GM12892 (cell line): ENCODE results near the gene WWOX.

ENCODE experiments used
- DNase-seq: peaks from one replicate; pipeline ENCODE4 v3.0.0; 2011; ENCODE audit not compliant: insufficient read length
- FAIRE-seq: peaks from 2 replicates; lab custom pipeline; 2011; peaks lifted over from hg19 to GRCh38; lab: Jason Lieb, UNC
- POLR2A ChIP-seq: IDR thresholded peaks from 2 replicates; pipeline ENCODE4 v1.6.1; 2011; ENCODE audit warnings: low read depth, low read length, control low read depth
- POLR2AphosphoS5 ChIP-seq: IDR thresholded peaks from 2 replicates; pipeline ENCODE4 v1.6.1; 2011; ENCODE audit warnings: low read depth, low read length, control low read depth
- TAF1 ChIP-seq: IDR thresholded peaks from 2 replicates; pipeline ENCODE4 v1.6.1; 2011; ENCODE audit warnings: low read depth, mild to moderate bottlenecking, control low read depth, low read length, borderline replicate concordance

The WWOX gene

GRCh38 chr16:78269256-78269655 lies 169.8 kb downstream of the WWOX start:
- no peak for TF ChIP-seq TAF1
- TF ChIP-seq POLR2A: no peak
- TF ChIP-seq POLR2AphosphoS5: no peak
- DNase-seq: no peak
- no peak for FAIRE-seq

DNA sequence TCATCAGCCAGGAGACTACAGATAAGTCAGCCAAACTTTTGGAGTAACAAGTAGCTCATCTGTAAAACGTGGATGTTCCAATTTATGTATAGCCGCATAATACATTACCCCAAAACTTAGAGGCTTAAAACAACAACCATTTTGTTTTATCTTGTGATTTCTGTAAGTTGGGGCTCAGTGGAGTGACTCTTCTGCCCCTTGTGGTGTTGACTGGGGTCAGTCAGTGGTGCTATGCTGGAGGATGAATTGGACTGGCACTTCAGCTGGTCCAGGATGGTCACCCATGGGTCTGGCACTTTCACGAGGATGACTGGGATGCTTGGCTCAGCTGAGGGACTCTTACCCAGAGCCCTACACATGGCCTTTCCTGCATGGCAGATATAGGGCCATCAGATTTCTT lies 172.5 kb downstream of the WWOX start:
- DNase-seq (no peak), FAIRE-seq (no peak)
- TF ChIP-seq POLR2A (no peak), POLR2AphosphoS5 (no peak), TAF1 (no peak)

DNA sequence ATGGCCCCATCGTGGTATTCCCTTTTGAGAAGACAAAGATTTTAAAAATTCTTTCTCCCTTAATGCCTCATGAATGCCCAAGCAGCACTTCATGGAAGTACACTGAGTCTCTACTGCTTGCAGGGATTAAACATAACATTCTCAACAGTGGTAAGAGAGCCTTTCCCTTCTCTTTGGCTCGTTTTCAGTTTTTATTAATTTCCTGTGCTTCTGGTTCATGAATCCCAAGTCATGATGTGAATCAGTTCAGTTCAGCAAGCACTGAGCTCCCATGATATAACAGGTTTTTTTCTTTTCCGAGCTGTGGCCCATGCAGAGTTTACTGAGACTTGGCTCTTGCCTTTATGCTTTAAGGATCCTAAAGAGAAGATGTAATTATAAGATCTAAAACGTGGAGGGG lies 175.3 kb downstream of the WWOX start:
- DNase-seq (no peak), FAIRE-seq (no peak)
- no peak for TF ChIP-seq POLR2A
- TF ChIP-seq TAF1: no peak
- no peak for TF ChIP-seq POLR2AphosphoS5

DNA sequence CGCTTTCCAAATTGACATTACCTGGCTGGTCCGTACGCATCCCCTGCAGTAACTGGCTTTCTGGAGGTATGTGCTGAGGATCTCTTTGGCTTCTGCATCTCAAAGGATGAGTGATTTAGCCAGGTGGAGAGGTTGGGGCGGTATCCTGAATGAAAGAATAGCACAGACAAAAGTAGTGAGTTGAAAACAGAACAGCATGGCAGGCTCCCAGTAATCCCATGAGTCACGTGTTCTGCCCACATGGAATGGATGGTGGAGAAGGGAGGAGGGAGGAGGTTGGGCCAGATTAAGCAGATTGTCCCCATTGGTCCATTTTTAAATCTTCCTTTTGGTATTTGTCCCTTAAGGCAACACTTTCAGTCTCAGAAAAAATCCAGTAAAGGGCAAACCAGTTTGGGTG lies 176.0 kb downstream of the WWOX start:
- DNase-seq (no peak), FAIRE-seq (no peak)
- TF ChIP-seq POLR2AphosphoS5: no peak
- no peak for TF ChIP-seq TAF1
- TF ChIP-seq POLR2A: no peak

DNA sequence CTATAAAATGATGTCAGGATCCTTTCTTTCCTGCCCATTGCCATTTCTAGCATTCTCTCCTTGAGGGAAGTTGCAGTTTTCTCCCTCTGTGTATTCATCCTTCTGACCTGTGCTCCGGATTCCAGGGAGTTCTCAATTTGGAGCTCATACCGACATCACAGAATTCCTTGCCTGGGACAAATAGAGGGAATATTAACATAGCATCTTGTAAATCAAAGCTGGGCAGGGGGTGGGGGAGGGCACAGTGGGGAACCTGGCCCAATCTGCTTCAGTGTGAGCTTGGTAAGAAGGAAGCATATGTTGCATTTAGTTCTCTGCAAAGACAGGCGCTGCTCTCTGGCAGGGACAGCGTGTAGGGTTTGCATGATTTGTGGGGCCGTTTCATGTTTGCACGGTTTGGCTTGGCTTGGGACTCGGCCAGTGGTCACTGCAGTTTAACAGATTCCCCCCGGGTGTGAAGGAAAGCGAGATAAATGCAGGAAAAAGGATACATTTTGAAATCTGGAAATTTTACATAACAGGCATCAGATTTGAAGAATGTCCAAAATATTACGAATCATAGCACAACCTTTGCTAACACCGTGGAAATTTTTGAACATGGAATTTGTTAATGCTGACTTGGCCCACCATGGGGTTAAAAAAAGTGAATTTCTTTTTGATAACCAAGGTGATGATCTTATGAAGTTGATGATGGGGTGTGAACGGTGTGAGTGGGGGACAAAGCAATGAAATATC lies 178.0 kb downstream of the WWOX start:
- TF ChIP-seq POLR2AphosphoS5 (no peak), TAF1 (no peak), POLR2A (no peak)
- FAIRE-seq (no peak), DNase-seq (no peak)

DNA sequence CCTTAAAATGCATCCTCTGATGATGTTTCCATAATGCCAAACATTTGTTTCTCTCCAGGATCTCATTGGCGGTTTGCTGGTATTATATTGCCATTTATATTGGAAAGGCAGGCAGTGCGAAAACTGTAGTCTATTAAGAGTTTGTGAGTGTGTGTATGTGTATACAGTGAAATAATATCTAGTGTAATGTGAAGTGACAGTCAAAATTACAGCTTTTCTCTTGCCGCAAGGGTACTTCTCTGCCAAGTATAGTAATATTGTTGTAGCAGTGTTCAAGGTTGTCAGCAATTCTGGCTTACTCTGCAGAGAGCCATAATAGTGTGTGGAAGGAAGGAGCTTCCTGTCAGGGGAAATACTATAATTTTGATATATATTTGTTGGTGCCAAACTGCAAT lies 178.6 kb downstream of the WWOX start:
- TF ChIP-seq TAF1: no peak
- TF ChIP-seq POLR2AphosphoS5: no peak
- TF ChIP-seq POLR2A: no peak
- FAIRE-seq: no peak
- no peak for DNase-seq

DNA sequence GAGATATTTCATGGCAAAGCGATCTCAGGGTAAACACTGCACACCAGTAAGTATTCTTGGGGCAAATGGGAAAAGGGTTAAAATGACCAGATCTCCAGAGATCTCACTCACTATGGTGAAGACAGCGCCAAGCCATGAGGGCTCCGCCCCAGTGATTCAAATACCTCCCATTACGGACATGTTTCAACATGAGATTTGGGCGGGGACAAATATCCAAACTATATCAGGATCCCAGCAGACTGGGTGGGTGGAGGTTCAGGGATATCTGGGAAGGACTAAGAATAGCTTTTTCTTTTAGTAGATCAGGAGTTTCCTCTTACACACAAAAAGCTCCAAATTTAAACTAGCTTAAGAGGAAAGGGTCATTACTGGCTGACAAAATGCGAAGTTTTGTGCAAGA lies 181.7 kb downstream of the WWOX start:
- FAIRE-seq: no peak
- TF ChIP-seq TAF1 (no peak), POLR2A (no peak), POLR2AphosphoS5 (no peak)
- DNase-seq: no peak

- TF ChIP-seq TAF1 (no peak), POLR2A (no peak), POLR2AphosphoS5 (no peak)
- FAIRE-seq: no peak
- no peak for DNase-seq
Measured at GRCh38 chr16:78283548-78284251, 184.2 kb downstream of the WWOX start.

GRCh38 chr16:78284326-78284725 lies 184.9 kb downstream of the WWOX start:
- TF ChIP-seq POLR2AphosphoS5 (no peak), TAF1 (no peak), POLR2A (no peak)
- FAIRE-seq (no peak), DNase-seq (no peak)

DNA sequence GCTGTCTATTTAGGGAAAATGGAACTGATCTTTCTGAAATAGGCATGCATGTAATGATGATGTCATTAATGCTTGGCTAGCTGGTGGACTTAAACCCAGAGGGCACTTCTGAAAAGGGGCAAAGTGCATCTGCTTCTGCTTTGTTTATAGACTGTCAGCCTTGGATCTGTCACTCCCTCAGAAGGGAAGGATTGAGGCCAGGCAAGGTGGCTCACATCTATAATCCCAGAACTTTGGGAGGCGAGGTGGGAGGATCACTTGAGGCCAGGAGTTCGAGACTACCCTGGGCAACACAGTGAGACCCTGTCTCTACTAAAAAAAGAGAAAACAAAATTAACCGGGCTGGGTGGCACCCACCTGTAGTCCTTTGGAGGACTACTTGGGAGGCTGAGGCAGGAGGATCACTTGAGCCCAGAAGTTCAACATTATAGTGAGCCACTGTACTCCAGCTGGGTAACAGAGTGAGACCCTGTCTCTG lies 185.5 kb downstream of the WWOX start:
- DNase-seq (no peak), FAIRE-seq (no peak)
- TF ChIP-seq POLR2A (no peak), TAF1 (no peak), POLR2AphosphoS5 (no peak)

DNA sequence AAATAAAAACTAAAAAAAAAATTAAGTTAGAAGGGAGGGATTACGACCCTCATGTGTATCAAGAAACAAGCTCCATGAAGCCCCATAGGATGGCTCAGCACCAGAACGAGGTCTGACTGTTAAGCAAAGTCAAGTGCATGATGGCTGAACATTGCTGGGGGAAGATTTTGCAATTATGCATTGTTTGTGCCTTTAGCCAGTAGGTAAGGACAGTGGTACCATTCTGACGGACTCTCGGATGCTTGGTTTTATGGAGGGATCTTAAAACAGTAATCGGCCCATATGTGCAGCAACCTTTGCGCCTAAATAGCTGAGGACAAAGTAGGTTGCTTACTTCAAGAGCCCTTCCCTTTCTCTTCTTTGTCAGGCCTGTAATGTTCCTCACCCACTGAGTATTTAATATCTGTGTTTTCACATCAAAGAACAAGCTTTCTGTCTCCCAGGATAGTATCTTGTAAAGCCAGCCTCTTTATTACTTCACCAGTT lies 186.0 kb downstream of the WWOX start:
- no peak for FAIRE-seq
- no peak for DNase-seq
- TF ChIP-seq POLR2A (no peak), TAF1 (no peak), POLR2AphosphoS5 (no peak)
